H1 (cell line): Measurements from ENCODE around the gene FCN3. TPM values are rescaled to one million over a fixed set of nuclear protein-coding genes. Genes with fewer than 3 reads are reported as not detected.
A peak's percentile ranks its signal among the peaks of the same experiment; 100 is the strongest.

Experiments used
- CTCF ChIA-PET: fragments of 300-600 bp; sonication (Branson Sonifier 250); formaldehyde crosslinking; loops from one replicate; lab custom pipeline; 2021; ENCODE audit not compliant: partially characterized antibody; lab: Charles Lee
- POLR2A ChIA-PET: fragments of 300-600 bp; sonication (Branson Sonifier 250); formaldehyde crosslinking; loops from one replicate; lab custom pipeline; 2021; ENCODE audit warnings: inconsistent platforms; ENCODE audit not compliant: partially characterized antibody; lab: Charles Lee
- DNase-seq, 2 experiments: peaks; one replicate each; pipeline versions ENCODE4 v3.0.0 to v3.0.0-alpha.2; 2010 to 2022; ENCODE audit warnings: low spot score in 2 of 2, low read depth in 1 of 2, mixed read lengths in 1 of 2
- FAIRE-seq: peaks from 2 replicates; lab custom pipeline; 2011; peaks lifted over from hg19 to GRCh38; lab: Jason Lieb, UNC
- H2AFZ ChIP-seq: 2 replicates; pipeline ENCODE4 v1.8.1; 2012; ENCODE audit warnings: low read length, inconsistent platforms
- H2AK5ac ChIP-seq: 2 replicates; pipeline ENCODE4 v1.6.1; 2013; ENCODE audit warnings: low read depth, low read length
- H2BK120ac ChIP-seq: replicated peaks from 2 replicates; pipeline ENCODE3; 2013; ENCODE audit warnings: low read depth, low read length, inconsistent platforms
- H2BK12ac ChIP-seq: 2 replicates; pipeline ENCODE4 v1.6.1; 2013; ENCODE audit warnings: low read depth, low read length
- H2BK15ac ChIP-seq: 2 replicates; pipeline ENCODE4 v1.6.1; 2013; ENCODE audit warnings: low read length
- H2BK20ac ChIP-seq: 2 replicates; pipeline ENCODE4 v1.6.1; 2013; ENCODE audit warnings: low read length
- H2BK5ac ChIP-seq: 2 replicates; pipeline ENCODE4 v1.6.1; 2013; ENCODE audit warnings: low read depth, low read length
- H3K14ac ChIP-seq: 2 replicates; pipeline ENCODE4 v1.6.1; 2013; ENCODE audit warnings: inconsistent platforms; ENCODE audit not compliant: insufficient read length
- H3K18ac ChIP-seq: 2 replicates; pipeline ENCODE4 v1.6.1; 2013; ENCODE audit warnings: low read length; ENCODE audit errors: extremely low read depth
- H3K23ac ChIP-seq: 2 replicates; pipeline ENCODE4 v1.6.1; 2013; ENCODE audit warnings: inconsistent platforms; ENCODE audit not compliant: insufficient read length
- H3K23me2 ChIP-seq: 2 replicates; pipeline ENCODE4 v1.6.1; 2013; ENCODE audit warnings: low read depth, low read length
- H3K27ac ChIP-seq: 2 replicates; pipeline ENCODE4 v1.6.1; 2011; ENCODE audit warnings: low read depth, low read length, inconsistent platforms
- H3K27me3 ChIP-seq, 4 experiments: replicated peaks in 1 of 4; 1 replicate in 1 of 4; 2 replicates in 3 of 4; pipeline versions ENCODE4 v1.6.1 to v1.8.1; 2011 to 2013; ENCODE audit warnings: low read length in 3 of 4, mild to moderate bottlenecking in 3 of 4, inconsistent platforms in 2 of 4, mixed read lengths in 2 of 4, moderate library complexity in 1 of 4; ENCODE audit not compliant: control insufficient read depth in 3 of 4, insufficient read depth in 3 of 4; ENCODE audit errors: extremely low read depth in 1 of 4
- H3K36me3 ChIP-seq, 4 experiments: 2 replicates each; pipeline versions ENCODE4 v1.6.1 to v1.8.1; 2011 to 2013; ENCODE audit warnings: mild to moderate bottlenecking in 4 of 4, low read length in 3 of 4, moderate library complexity in 2 of 4, control low read depth in 1 of 4, inconsistent platforms in 1 of 4; ENCODE audit not compliant: insufficient read depth in 4 of 4, control insufficient read depth in 2 of 4
- H3K4ac ChIP-seq: replicated peaks from 2 replicates; pipeline ENCODE3; 2013; ENCODE audit warnings: low read length, low read depth, mixed read lengths, inconsistent platforms; ENCODE audit not compliant: insufficient read length
- H3K4me1 ChIP-seq, 4 experiments: replicated peaks in 1 of 4; 1 replicate in 1 of 4; 2 replicates in 3 of 4; pipeline versions ENCODE4 v1.6.1 to v1.8.1; 2011 to 2013; ENCODE audit warnings: low read length in 3 of 4, inconsistent platforms in 2 of 4, mixed read lengths in 1 of 4; ENCODE audit not compliant: insufficient read depth in 4 of 4, control insufficient read depth in 3 of 4
- H3K4me2 ChIP-seq, 2 experiments: 2 replicates each; pipeline versions ENCODE4 v1.6.1 to v1.8.1; 2011 to 2013; ENCODE audit warnings: low read depth in 2 of 2, low read length in 2 of 2, control low read depth in 1 of 2, inconsistent platforms in 1 of 2, mild to moderate bottlenecking in 1 of 2; ENCODE audit not compliant: insufficient read depth in 1 of 2
- H3K4me3 ChIP-seq, 4 experiments: fragments of 200-600, 300-600 bp in 1 of 4; sonication (generic), shearing (Covaris generic), sonication (Bioruptor Twin) in 1 of 4; 2 replicates each; pipeline versions ENCODE4 v1.5.1 to v1.8.1; 2011 to 2016; ENCODE audit warnings: low read length in 4 of 4, low read depth in 3 of 4, control low read depth in 2 of 4, inconsistent platforms in 2 of 4, mild to moderate bottlenecking in 2 of 4, mixed read lengths in 1 of 4, moderate library complexity in 1 of 4; ENCODE audit not compliant: insufficient read depth in 2 of 4; ENCODE audit errors: extremely low read depth in 1 of 4
- H3K56ac ChIP-seq: replicated peaks from 2 replicates; pipeline ENCODE3; 2013; ENCODE audit warnings: low read depth, mild to moderate bottlenecking, mixed read lengths, low read length, inconsistent platforms; ENCODE audit not compliant: insufficient read length
- H3K79me1 ChIP-seq: 2 replicates; pipeline ENCODE4 v1.6.1; 2013; ENCODE audit warnings: low read depth, low read length, control low read depth
- H3K79me2 ChIP-seq, 2 experiments: 2 replicates each; pipeline versions ENCODE4 v1.6.1 to v1.8.1; 2012 to 2013; ENCODE audit warnings: low read length in 2 of 2, mild to moderate bottlenecking in 2 of 2, inconsistent platforms in 1 of 2; ENCODE audit not compliant: insufficient read depth in 2 of 2, control insufficient read depth in 1 of 2
- H3K9ac ChIP-seq, 4 experiments: replicated peaks in 1 of 4; 1 replicate in 1 of 4; 2 replicates in 3 of 4; pipeline versions ENCODE4 v1.6.1 to v1.8.1; 2011 to 2013; ENCODE audit warnings: low read depth in 3 of 4, low read length in 3 of 4, control low read depth in 2 of 4, mild to moderate bottlenecking in 2 of 4, moderate library complexity in 2 of 4, inconsistent platforms in 1 of 4; ENCODE audit errors: extremely low read depth in 1 of 4
- H3K9me3 ChIP-seq, 2 experiments: 2 replicates each; pipeline versions ENCODE4 v1.6.1 to v1.8.1; 2012 to 2013; ENCODE audit warnings: mild to moderate bottlenecking in 2 of 2, moderate library complexity in 2 of 2, control low read depth in 1 of 2, inconsistent platforms in 1 of 2, low read depth in 1 of 2, low read length in 1 of 2, mixed read lengths in 1 of 2; ENCODE audit not compliant: insufficient read depth in 2 of 2
- H4K20me1 ChIP-seq, 2 experiments: replicated peaks in 1 of 2; 2 replicates each; pipeline versions ENCODE3 to v1.8.1; 2011 to 2013; ENCODE audit warnings: inconsistent platforms in 2 of 2, low read length in 2 of 2, mild to moderate bottlenecking in 1 of 2; ENCODE audit not compliant: insufficient read depth in 2 of 2, control insufficient read depth in 1 of 2
- H4K5ac ChIP-seq: 2 replicates; pipeline ENCODE4 v1.6.1; 2013; ENCODE audit warnings: low read length, low read depth, mixed read lengths, inconsistent platforms; ENCODE audit not compliant: insufficient read length
- H4K8ac ChIP-seq: 2 replicates; pipeline ENCODE4 v1.8.0; 2013; ENCODE audit warnings: mild to moderate bottlenecking, moderate library complexity, low read length, inconsistent platforms; ENCODE audit not compliant: insufficient read depth; ENCODE audit errors: extremely low read depth
- H4K91ac ChIP-seq: replicated peaks from 2 replicates; pipeline ENCODE3; 2013; ENCODE audit warnings: low read length, mixed read lengths, inconsistent platforms; ENCODE audit not compliant: insufficient read length
- CBX8 ChIP-seq: fragments of 300-800, 300-1000 bp; sonication (generic); IDR thresholded peaks from 2 replicates; pipeline ENCODE4 v1.7.1; 2016; ENCODE audit warnings: low read depth, low read length, borderline replicate concordance
- EZH2 ChIP-seq: fragments of 200-600 bp; sonication (generic); IDR thresholded peaks from 2 replicates; pipeline ENCODE4 v1.7.1; 2012; ENCODE audit warnings: low read depth, mild to moderate bottlenecking, moderate library complexity, low read length, inconsistent platforms; ENCODE audit not compliant: severe bottlenecking
- JUND ChIP-seq: IDR thresholded peaks from 2 replicates; pipeline ENCODE4 v1.6.1; 2011; ENCODE audit warnings: mild to moderate bottlenecking, improper control_type of control experiment, low read length
- KDM4A ChIP-seq: IDR thresholded peaks from one replicate; pipeline ENCODE4 v1.7.1; 2012; ENCODE audit warnings: low read depth, mild to moderate bottlenecking, moderate library complexity, low read length, inconsistent platforms; ENCODE audit not compliant: severe bottlenecking
- POU5F1 ChIP-seq: IDR thresholded peaks from 2 replicates; pipeline ENCODE4 v1.6.1; 2011; ENCODE audit warnings: low read depth, mild to moderate bottlenecking, low read length, moderate library complexity
- RBBP5 ChIP-seq: IDR thresholded peaks from 2 replicates; pipeline ENCODE4 v1.7.1; 2012; ENCODE audit warnings: low read depth, mild to moderate bottlenecking, inconsistent platforms, low read length, moderate library complexity, borderline replicate concordance
- SP4 ChIP-seq: IDR thresholded peaks from 2 replicates; pipeline ENCODE4 v1.6.1; 2012; ENCODE audit warnings: low read length, inconsistent platforms
- TAF7 ChIP-seq: optimal IDR thresholded peaks from 2 replicates; pipeline ENCODE3; 2011; ENCODE audit warnings: low read depth, mild to moderate bottlenecking, inconsistent platforms, low read length, moderate library complexity, borderline replicate concordance
- TBP ChIP-seq: IDR thresholded peaks from 2 replicates; pipeline ENCODE4 v1.6.1; 2011; ENCODE audit warnings: low read depth, low read length, improper control_type of control experiment
- WGBS, 2 experiments: shearing (Covaris generic) in 1 of 2; methylation state at CpG; one replicate each; pipeline versions ENCODE4 v1.1.6 to v1.1.7; 2013 to 2015; ENCODE audit warnings: low lambda C conversion rate in 2 of 2, mixed read lengths in 2 of 2, inconsistent platforms in 1 of 2, low coverage in 1 of 2, missing lambda C conversion rate in 1 of 2; ENCODE audit not compliant: insufficient replicate concordance in 2 of 2, insufficient coverage in 1 of 2, insufficient read length in 1 of 2; ENCODE audit errors: extremely low coverage in 1 of 2, missing lambda C conversion rate in 1 of 2; 5-methylcytosine and 5-hydroxymethylcytosine counted together
- polyA plus RNA-seq, 7 experiments: library from polyadenylated mRNA; depleted of rRNA in 3 of 7; stranded (reverse) in 5 of 7; unstranded in 2 of 7; fragments of >200 nt in 5 of 7; fragments of 200-250 nt in 2 of 7; gene quantifications; 1 replicate in 5 of 7; 2 replicates in 1 of 7; 4 replicates in 1 of 7; pipeline versions ENCODE4 v1.2.1 to v1.2.3, GENCODE V29; 2011 to 2013; ENCODE audit warnings: missing spikeins in 2 of 7, mixed read lengths in 2 of 7
- total RNA-seq: library from RNA; stranded (reverse); fragmentation: NEBNext Ultra II Directional; extraction: Animal tissue kit (Norgen Biotek cat#: 25700); gene quantifications from 2 replicates; pipeline ENCODE4 v1.2.1, GENCODE V29; 2021
- TF ChIP-seq, protein P1 (sequence below): IDR thresholded peaks from 2 replicates; pipeline ENCODE4 v1.6.1; 2012; ENCODE audit warnings: inconsistent platforms

Gene FCN3
- total and polyA plus RNA-seq, 2 of the 8 experiments (the other 6 are each of a cell fraction or from before 2014, with no cell fraction given), result 0.30 to 0.57 TPM

DNA sequence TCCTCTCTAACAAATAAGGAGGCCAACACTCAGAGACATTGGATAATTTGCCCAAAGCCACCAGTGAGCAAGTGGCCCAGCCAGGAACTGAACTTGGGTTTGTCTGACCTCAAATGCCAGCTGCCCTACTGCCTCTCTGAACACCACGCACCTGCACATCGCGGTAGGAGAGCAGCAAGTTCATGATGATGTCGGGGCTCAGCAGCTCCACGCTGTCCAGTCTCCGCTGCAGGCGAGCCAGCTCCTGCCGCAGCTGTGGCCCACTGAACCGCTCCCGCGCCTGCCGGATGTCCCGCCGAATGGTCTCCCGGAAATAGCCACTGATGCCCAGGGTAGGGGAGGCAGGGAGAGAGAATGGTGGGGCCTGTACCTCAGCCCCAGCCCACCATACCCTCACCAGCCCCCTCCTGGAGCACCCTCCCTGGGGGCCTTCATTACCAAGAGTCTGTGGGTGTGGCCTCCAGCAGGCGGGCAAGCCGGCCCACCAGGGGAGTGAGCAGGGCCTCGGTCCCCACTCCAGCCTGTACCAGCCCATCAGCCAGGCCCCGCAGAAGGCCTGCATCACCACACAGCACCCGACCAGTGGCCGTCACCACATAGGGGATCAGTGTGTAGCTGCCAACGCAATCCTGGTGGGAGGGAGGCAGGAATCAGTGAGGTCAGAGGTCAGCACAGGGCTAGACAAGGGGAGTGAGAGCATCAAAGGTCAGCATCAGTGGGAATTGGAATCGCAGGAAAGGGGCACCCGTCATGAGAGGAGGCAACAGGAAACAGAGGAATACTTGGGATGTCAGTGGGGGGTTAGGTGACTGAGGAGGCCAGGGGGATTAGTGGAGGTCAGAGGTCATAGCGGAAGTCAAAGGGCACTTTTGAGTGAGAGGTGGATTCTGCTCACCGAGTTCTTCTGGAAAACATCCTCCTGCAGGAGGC, 10.6 kb downstream of the FCN3 start:
- Histone ChIP-seq H2AFZ (no peak overlapping the region), H3K79me2 (no peaks in the 10 kb centered on the region), H3K4me3 (no peak overlapping the region), H3K56ac (no peak overlapping the region), H4K91ac (no peak overlapping the region), H2BK20ac (no peak overlapping the region), H3K4ac (no peak overlapping the region), H4K8ac (peak overlapping the region; percentile 46), H3K27me3 (peaks cover 12 to 29% (median 23%) of the 10 kb centered on the region in 4 experiments), H3K36me3 (no peaks in the 10 kb centered on the region), H2BK12ac (0 out of 2 replicates have a peak overlapping the region, but pooled peaks have one; percentile 33), H2BK15ac (peak overlapping the region; percentile 88; the same call in 1 of the 2 replicates), H4K5ac (no peak overlapping the region), H3K4me2 (peak overlapping the region in 1 of 2 experiments; percentile 97; a peak in 1 of 4 replicates), H3K23ac (no peak overlapping the region), H2AK5ac (peak overlapping the region; percentile 9; the same call in 1 of the 2 replicates), H3K14ac (no peak overlapping the region), H3K18ac (no peak overlapping the region), H3K23me2 (peaks cover 14% of the 10 kb centered on the region), H4K20me1 (peaks cover 0 to 6% of the 10 kb centered on the region in 2 experiments), H2BK5ac (peak overlapping the region; percentile 48), H3K9ac (no peak overlapping the region), H2BK120ac (no peak overlapping the region), H3K4me1 (peaks cover 6 to 26% (median 11%) of the 10 kb centered on the region in 4 experiments), H3K9me3 (no peaks in the 10 kb centered on the region), H3K79me1 (no peaks in the 10 kb centered on the region), H3K27ac (no peak overlapping the region)
- DNase-seq (no peak), FAIRE-seq (no peak)
- ChIA-PET CTCF (interaction anchor here (0.9 to 28.8 kb wide), 11 partner anchors 8 to 243 kb away, joined by 3 to 625 read pairs (median 16); partner anchors contain the start of genes CD164L2, FCN3, GPR3 and SYTL1), POLR2A (interaction anchor here (2.8 to 10.3 kb wide), 3 partner anchors 11 to 22 kb away, joined by 10 to 101 read pairs (median 18); partner anchors contain the start of gene CD164L2)
- 87% methylated on average over 26 of the region's 26 CpGs; no CpG with 5 or more reads in 1 of the 2 experiments for WGBS, 2 experiments
- no peak for TF ChIP-seq CBX8
- TF ChIP-seq TBP, result no peak
- TF ChIP-seq, protein P1, sequence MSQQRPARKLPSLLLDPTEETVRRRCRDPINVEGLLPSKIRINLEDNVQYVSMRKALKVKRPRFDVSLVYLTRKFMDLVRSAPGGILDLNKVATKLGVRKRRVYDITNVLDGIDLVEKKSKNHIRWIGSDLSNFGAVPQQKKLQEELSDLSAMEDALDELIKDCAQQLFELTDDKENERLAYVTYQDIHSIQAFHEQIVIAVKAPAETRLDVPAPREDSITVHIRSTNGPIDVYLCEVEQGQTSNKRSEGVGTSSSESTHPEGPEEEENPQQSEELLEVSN, result no peak
- no peak for TF ChIP-seq SP4
- no peak for TF ChIP-seq POU5F1
- TF ChIP-seq JUND, result no peak
- TF ChIP-seq EZH2, result no peak
- no peak for TF ChIP-seq TAF7
- TF ChIP-seq RBBP5, result no peak
- TF ChIP-seq KDM4A, result no peak
